HG02884 (cell line): ENCODE measurements around the gene DCAF12.

Experiments used
- ATAC-seq: cut with Tn5 transposase; IDR thresholded peaks from one replicate; pipeline ENCODE4 v1.9.1; 2021; ENCODE audit warnings: mild to moderate bottlenecking, moderate library complexity; ENCODE audit not compliant: unreplicated experiment

Gene DCAF12

GRCh38 chr9:34127035-34127948, 794 bp upstream of the DCAF12 start:
- peak; percentile 1 for ATAC-seq

DNA sequence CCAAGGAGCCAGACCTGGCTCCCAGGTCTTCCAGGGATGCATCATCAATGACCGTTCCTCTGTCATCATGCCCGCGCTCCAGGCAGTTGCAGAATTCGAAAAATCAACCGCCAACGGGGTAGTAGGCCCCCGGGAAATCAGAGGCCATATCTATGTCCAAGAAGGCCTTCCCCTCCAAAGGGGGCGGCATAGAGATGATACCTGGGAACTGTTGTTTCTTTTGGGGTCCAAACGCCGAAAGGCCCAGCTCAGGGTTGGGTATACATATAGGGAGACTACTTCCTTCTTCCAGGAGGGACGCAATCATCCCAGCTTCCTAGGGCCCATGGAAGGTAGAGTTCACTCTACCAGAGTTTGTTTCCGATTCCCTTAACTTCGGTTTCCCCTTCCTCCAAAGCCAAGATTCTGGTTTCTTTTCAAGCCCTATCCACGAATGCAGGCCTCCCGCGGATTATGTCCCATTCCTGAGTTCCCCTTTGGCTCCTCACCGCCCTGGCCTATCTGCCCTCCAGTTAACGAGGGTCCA, 754 bp downstream of the DCAF12 start:
- no peak for ATAC-seq

DNA sequence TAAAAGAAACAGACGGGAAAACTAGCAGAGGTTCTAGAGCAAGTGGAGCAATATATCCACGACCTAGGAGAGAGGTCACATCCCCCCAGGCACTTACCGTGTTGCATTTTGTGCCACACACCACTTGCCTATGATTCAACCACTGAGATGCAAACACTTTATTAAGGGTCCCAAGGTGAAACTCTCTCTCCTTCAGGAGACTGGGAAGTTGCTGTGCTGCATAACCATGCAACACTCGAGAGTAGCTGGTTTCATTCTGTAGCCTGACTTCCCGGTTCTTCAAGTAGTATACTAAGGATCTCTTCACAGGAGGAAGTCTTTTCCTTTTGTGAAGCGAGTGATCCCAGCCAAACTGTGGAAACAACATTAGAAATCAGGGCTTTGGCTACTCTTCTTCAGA, 1.6 kb downstream of the DCAF12 start:
- ATAC-seq, result no peak

- no peak for ATAC-seq
Observed at GRCh38 chr9:34124099-34124498, 2.4 kb downstream of the DCAF12 start.

GRCh38 chr9:34123682-34124081, 2.8 kb downstream of the DCAF12 start:
- peak; percentile 44 for ATAC-seq

DNA sequence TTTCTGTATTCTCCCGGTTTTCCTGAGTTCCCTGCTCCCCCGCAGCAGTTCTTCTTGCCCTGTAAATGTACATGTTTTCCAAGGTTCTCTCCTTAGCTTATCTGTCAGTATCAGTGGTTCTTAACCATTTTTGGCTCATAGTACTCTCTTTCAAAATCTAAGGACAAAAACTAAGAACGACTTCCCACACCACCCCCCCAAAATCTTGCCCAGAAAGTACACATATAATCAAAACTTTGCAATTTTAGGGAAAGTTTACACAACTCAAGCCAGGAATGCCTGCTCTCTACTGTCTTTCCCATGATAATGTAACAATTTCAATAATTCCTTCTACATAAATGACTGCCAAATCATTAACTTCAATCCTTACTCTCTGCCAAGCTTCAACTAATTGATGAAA, 4.5 kb downstream of the DCAF12 start:
- ATAC-seq, result no peak

GRCh38 chr9:34119713-34120112, 6.8 kb downstream of the DCAF12 start:
- ATAC-seq, result no peak

DNA sequence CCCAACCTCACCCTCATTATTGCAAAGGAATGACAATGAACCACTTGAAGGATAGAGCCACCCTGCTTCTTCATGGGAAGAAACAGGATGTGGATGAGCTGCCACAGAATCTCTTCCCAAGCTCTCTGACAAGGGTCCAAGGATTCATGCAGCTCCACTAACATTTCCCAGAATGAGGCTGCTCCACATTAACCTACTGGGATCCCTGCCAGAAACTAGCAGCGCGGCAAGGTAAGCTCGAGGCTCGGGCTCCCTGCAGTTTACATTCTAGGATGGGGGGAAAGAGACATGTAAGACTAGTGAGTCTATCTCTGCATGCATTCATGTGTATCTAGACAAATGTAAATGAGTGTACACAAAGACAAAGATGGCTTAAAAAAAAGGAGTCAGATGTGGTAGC, 12.1 kb downstream of the DCAF12 start:
- no peak for ATAC-seq

DNA sequence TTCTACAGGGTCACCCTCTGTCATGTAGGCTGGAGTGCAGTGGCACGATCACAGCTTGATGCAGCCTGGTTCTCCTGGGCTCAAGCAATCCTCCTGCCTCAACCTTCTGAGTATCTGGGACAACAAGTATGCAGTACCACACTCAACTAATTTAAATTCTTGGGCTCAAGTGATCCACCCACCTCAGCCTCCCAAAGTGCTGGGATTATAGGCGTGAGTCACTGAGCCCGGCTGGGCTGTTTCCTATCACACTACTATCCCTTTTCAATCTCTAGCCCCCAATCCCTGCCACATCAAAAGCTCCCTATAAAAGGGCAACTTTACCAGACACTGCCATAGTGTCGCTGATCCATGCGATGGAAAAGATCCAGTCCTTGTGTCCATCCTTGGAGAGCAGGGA, 20.4 kb downstream of the DCAF12 start:
- ATAC-seq, result no peak

DNA sequence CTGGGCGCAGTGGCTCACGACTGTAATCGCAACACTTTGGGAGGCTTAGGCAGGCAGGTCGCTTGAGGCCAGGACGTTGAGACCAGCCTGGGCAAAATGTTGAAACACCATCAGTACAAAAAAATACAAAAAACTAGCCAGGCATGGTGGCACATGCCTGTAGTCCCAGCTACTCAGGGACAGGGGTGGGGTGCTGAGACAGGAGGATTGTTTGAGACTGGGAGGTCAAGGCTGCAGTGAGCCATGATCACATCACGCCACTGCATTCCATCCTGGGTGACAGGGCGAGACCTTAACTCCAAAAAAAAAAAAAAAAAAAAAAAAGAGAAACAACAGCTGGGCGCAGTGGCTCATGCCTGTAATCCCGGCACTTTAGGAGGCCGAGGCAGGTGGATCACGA, 23.7 kb downstream of the DCAF12 start:
- ATAC-seq, result no peak

- peak; percentile 70 for ATAC-seq
Observed at GRCh38 chr9:34098307-34098706, 28.2 kb downstream of the DCAF12 start.

DNA sequence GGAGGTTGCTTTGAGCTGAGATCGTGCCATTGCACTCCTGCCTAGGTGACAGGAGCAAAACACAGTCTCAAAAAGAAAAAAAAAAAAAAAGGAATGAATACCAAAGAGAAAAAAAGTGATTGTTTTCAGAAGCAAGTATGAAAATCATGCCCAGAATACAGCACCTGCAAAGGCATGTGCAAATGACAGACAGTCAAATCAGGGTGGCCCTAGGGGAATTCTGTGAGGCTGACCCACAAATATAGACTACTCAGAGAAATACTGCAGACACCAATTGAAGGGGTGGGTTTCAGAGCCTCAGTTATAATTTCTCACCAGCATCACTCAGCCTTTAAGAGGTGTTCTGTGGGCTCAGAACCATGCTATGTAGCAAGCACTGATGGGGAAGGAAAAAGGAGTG, 28.6 kb downstream of the DCAF12 start:
- ATAC-seq, result peak; percentile 82

DNA sequence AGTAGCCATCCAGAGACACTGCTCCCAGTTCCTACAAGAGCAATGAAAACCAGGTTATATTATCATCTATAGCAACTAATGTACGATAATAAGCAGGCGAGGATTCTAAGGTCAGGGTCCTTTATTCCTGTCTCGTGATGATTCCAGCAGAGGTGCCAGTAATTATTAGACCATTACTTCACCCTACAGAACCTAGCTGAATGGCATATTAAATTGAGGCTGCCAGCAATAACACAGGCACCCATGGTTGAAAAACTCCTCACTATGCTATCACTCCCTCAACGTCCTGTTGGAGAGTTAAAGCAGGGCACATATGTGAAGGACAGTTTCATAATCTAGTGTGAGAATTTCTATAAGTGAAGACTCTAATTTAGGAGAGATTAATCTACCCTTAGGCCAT, 29.7 kb downstream of the DCAF12 start:
- no peak for ATAC-seq

- no peak for ATAC-seq
Observed at GRCh38 chr9:34093578-34093977, 32.9 kb downstream of the DCAF12 start.

- no peak for ATAC-seq
Observed at GRCh38 chr9:34089311-34089710, 37.2 kb downstream of the DCAF12 start.

DNA sequence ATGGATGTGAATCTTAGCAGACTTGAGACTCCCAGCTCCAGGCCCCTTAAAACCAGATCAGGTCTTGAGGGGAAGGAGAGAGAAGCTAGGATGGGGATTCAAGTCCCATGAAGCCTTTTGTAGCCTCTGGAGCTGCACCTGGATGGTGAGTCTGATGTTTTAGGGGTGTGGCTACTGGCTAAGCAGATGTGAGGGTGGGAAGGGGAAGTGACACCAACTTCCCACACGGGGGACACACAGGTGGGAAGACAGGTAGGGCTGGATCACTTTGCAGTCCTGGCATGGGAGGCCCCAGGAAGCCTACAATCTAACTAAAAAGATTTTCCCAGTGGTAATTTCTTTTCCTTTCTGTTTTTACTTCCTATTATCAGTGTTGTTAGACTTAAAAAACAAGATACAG, 39.1 kb downstream of the DCAF12 start:
- ATAC-seq, result no peak

DNA sequence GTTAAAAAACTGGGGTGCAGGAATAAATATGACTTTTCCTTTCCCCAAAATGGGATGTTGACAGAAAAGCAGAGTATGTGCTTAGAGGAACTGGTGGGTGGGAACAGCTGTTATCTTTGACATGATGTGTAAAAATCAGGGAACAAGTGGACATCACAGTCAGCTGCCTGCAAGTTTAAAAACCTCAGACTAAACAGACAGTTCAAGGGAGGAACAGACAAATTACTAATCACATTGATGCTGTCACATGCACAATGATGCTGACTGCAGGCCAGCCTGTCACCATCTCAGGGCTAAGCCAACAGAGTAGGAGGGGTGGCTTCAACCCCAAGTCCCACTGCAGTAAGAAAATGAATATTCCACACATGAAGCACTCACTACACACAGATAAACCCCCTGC, 39.6 kb downstream of the DCAF12 start:
- ATAC-seq, result no peak

- ATAC-seq, result no peak
Observed at GRCh38 chr9:34085581-34086500, 40.7 kb downstream of the DCAF12 start.

DNA sequence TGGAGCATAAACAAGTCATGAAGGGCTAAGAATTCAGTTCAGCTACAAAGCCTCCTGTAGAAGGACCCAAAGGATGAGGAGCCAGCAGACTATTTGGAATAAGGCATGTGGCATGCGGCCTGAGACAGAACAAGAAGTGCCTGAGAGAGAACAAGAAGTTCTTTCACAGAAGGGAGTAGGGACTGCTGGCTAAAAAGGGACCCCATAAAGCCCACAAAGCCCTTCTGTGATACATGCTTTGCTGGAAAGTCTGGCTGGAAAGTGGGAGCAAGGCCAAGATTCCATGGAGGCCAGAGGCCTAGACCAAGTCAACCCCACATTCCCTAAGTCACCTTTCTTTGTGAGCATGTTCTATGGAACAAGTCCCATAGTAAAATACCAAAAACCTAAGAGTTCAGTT, 41.9 kb downstream of the DCAF12 start:
- ATAC-seq, result no peak

DNA sequence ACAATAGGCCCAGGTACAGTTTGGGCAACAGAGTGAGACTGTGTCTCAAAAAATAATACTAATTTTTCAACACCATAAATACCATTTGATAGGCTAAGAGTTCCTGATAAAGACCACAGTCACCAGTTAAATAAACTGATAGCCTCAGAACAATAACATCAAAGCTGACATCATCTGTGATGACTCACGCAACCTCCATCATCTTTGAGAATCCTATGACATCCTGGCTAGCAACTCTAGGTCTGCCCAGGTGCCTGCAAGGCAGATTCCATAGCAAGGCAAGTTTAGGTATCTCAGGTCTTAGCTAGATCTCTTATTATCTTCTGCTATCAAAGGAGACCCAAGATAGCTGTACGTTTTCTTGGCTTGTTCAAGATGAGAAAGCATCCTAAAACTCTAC, 47.3 kb downstream of the DCAF12 start:
- ATAC-seq, result no peak

DNA sequence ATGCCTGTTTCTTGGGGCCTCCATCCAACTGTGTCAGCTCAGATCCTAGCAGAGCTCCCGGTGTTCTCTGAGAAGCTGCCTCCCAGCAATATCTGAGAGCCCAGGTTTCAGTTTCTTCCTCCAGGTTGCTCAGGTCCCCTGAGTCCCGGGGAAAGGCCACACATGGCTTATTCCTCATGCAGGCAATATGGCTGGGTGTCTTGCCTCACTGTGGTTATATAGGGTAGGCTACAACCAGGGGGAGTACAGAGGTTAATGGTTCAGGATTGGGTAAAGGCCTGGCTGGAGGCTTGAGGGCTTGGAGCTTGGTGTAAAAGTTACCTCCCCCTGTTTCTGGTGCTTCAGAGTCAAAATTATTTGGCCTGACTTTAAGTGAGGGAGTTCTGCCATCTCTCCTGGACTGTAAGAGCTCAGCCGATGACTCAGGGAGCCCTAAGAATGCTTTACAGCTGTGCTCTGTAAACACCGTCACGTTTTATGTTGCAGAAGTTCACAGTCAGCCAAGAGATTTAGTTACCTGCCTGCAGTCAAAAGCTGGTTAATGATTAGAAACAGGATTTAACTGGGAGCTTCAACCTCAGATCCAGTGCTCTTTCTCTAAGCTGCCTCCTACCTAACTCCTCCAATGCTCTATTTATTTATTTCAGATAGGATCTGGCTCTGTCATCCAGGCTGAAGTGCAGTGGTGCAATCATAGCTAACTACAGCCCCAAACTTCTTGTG, 53.5 kb downstream of the DCAF12 start:
- ATAC-seq, result no peak
